GM06990 (cell line): Measurements from ENCODE around the gene SKI.
A peak's percentile ranks its signal among the peaks of the same experiment; 100 is the strongest.

Experiments
- DNase-seq: peaks from one replicate; pipeline ENCODE4 v3.0.0-alpha.2; 2011; ENCODE audit not compliant: insufficient read length; ENCODE audit errors: extremely low read depth
- H3K27me3 ChIP-seq: replicated peaks from 2 replicates; pipeline ENCODE4 v1.6.0; 2011; ENCODE audit warnings: low read length; ENCODE audit not compliant: control insufficient read depth, insufficient read depth
- H3K36me3 ChIP-seq: 2 replicates; pipeline ENCODE4 v1.5.1; 2011; ENCODE audit warnings: low read length; ENCODE audit not compliant: control insufficient read depth, insufficient read depth
- H3K4me3 ChIP-seq: replicated peaks from 2 replicates; pipeline ENCODE4 v1.5.1; 2011; ENCODE audit warnings: low read depth, mild to moderate bottlenecking, control low read depth, low read length
- TF ChIP-seq, protein P1 (sequence below): IDR thresholded peaks from 2 replicates; pipeline ENCODE4 v1.5.1; 2011; ENCODE audit warnings: low read length, control low read depth, mild to moderate bottlenecking, inconsistent platforms; ENCODE audit not compliant: insufficient read depth, poor library complexity, severe bottlenecking

Gene SKI

GRCh38 chr1:2290171-2290578, 62.1 kb downstream of the SKI start:
- Histone ChIP-seq H3K4me3 (peak overlapping the region; percentile 33), H3K27me3 (no peaks in the 10 kb centered on the region), H3K36me3 (no peaks in the 10 kb centered on the region)
- TF ChIP-seq, protein P1, sequence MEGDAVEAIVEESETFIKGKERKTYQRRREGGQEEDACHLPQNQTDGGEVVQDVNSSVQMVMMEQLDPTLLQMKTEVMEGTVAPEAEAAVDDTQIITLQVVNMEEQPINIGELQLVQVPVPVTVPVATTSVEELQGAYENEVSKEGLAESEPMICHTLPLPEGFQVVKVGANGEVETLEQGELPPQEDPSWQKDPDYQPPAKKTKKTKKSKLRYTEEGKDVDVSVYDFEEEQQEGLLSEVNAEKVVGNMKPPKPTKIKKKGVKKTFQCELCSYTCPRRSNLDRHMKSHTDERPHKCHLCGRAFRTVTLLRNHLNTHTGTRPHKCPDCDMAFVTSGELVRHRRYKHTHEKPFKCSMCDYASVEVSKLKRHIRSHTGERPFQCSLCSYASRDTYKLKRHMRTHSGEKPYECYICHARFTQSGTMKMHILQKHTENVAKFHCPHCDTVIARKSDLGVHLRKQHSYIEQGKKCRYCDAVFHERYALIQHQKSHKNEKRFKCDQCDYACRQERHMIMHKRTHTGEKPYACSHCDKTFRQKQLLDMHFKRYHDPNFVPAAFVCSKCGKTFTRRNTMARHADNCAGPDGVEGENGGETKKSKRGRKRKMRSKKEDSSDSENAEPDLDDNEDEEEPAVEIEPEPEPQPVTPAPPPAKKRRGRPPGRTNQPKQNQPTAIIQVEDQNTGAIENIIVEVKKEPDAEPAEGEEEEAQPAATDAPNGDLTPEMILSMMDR: no peak
- no peak for DNase-seq

DNA sequence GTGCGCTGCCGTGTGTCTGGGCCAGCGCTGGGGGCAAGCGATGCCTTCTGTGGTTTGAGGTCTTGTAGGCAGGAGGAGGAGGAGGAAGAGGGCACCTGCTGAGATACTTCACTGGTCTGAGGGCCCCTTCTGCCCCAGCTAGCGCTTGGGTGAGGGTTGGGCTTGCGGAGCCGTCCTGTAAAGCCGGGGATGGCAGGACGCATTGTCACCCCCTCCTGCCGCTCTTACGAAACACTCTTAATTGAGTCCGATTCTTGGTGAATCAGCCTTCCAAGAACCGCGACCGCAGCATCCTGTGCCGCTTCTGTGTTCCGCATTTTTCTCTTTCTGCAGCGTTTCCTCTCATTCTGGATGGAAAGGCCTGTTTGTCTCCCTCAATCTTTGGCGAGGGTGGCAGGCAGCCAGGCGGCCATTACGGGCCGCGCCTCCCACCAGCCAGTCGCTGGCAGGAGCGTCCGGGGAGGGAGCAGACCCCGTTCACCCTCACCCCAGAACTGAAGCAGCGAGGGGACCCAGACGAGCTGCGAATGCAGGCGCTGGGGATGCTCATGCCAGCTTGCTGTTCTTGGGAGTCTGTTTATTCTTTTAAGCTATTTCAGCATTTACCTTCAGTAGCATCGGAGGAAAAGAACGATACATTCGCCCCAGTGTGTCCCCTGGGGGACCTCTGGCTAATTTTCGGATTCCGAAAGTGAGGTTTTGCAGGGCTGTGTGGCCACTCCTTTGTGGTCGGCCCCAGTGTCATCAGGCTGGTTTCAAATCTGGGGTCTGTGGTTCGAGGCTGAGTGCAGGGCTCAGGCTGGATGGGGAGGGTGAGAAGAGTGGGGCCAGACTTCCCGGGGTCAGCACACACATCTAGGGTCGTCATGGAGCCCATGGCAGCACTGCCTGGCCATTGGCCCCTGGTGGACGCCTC, 62.7 kb downstream of the SKI start:
- H3K36me3 ChIP-seq: no peaks in the 10 kb centered on the region
- TF ChIP-seq, protein P1: no peak
- peak; percentile 73 for DNase-seq
- no peaks in the 10 kb centered on the region for H3K27me3 ChIP-seq
- peak overlapping the region; percentile 33 for H3K4me3 ChIP-seq

DNA sequence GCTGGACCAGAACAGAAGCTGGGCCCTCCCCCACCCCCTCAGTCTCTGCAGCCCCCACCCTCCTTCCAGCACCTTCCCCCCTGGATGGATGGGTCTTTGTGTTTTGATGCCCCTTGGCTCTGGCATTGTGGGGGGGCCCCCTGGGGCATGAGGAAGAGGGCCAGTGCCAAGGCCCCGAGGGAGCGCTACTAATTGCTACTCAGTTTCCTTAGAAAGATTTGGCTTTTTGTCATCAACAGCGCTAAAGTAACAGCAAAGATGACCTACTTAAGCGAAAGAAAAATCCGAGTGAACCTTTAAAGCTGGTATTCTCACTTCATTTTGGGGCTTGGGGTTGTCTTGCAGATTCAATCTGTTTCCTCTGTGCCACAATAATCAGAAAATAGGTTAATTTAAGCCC, 63.5 kb downstream of the SKI start:
- no peak overlapping the region for H3K4me3 ChIP-seq

DNA sequence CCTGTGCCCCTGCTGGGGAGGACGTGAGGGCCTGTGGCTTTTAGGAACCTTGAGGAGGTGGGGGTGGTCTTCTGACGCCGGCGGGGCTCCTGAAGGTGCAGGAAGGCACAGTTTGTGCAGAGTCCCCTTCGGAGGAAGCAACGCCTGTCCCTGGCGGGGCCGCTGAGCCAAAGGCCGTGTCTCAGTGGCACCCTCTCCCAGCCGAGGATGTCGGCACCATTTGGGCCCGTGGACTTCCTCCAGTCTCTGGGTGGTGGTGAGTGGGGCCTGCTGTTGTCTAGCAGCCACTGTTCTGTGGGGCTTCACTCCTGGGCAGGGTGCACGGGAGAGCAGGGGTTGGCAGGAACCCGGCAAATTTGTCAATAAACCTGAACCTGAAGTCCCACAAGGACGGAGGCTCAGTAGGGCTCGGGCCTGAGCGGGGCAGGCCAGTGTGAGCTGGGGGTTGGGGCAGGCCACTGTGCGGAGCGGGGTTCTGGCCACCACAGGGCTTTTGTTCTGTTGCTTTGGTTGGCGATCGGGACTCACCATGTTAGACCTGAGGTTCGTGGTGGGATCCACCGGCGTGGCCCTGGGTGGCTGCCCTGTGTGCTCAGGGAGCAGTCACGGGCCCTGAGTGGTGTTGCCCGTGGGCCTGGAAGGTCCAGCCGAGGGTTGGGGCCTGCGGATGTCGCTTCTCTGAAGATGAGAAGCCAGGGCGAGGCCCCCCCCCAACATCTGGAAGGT, 64.8 kb downstream of the SKI start:
- DNase-seq: no peak
- Histone ChIP-seq H3K36me3 (no peaks in the 10 kb centered on the region), H3K4me3 (no peak overlapping the region), H3K27me3 (no peaks in the 10 kb centered on the region)
- TF ChIP-seq, protein P1: no peak

More for the DNA sequence above, 63.5 kb downstream of the SKI start:
- TF ChIP-seq, protein P1: no peak
- Histone ChIP-seq H3K36me3 (no peaks in the 10 kb centered on the region), H3K27me3 (no peaks in the 10 kb centered on the region)
- DNase-seq: no peak

DNA sequence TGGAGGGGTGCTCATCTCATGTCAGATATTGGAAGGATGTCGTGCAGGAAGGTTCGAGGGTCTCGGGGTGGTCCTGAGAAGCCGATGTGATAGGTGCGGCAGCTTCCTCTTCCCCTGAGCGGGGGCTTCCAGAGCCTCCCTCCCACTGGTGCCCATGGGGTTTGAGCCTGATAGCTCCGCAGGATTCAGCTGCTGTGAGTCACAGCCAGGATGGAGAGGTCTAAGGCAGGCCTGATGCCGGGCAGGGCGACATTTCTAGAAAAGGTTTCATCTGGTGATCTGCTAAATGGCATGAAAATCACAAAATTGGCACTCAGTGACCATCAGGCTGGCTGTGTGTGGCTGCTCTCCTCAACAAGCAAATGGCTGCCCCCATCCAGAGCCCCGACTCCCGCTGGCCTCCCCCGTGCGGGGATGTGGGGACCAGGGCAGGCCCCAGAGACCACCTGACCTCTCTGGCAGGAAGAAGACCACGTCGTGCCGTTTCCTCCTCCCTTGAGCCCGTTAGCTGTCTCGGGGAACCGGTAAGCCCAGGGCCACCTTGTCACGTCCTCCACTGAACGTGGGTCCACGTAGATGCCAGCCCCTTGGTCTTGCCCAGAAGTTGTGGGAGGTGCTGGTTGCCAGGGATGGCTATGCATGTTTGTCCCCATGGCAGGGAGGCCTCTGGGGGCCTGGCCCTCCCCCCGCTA, 66.1 kb downstream of the SKI start:
- H3K27me3 ChIP-seq: no peaks in the 10 kb centered on the region
- H3K4me3 ChIP-seq: no peak overlapping the region
- DNase-seq: no peak
- no peaks in the 10 kb centered on the region for H3K36me3 ChIP-seq
- TF ChIP-seq, protein P1: no peak
